Fibroblast of gingiva (primary cell): Measurements from ENCODE around the gene KCTD19.

ENCODE experiments used
- DNase-seq: peaks from one replicate; pipeline ENCODE4 v3.0.0-alpha.2; 2011; ENCODE audit warnings: low read depth

KCTD19 gene

GRCh38 chr16:67283039-67283825 is 43.3 kb downstream of the KCTD19 start:
- DNase-seq, result no peak

- no peak for DNase-seq
Measured at GRCh38 chr16:67282447-67282805, 44.1 kb downstream of the KCTD19 start.

DNA sequence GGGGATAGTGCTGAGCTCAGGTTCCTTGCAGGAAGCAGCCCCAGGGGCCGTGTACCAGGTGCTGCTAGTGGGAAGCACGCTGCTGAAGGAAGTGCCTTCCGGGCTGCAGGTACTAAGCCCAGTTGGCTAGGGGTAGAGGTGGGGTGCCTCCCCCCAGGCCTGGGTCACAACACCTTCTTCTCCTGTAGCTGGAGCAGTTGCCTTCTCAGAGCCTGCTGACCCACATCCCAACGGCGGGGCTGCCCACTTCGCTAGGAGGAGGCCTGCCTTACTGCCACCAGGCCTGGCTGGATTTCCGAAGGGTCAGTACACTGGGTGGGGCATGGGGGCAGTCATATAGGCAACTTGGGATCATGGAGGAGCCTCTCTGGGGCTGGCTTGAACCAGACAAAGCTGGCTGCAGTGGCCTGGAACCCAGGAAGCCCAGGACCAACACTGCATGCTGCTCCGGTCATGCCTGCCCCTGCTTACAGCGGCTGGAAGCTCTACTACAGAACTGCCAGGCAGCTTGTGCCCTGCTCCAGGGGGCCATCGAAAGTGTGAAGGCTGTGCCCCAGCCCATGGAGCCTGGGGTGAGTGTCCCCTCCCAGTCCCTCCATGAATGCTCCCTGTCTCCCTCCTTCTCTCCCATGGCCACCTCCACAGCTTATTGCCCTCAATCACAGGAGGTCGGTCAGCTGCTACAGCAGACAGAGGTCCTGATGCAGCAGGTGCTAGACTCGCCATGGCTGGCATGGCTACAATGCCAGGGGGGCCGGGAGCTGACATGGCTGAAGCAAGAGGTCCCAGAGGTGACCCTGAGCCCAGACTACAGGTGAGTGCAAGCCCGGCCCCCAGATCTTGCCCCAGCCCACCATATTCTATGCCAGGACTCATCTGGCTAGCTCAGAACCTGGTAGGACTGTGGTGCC is 44.8 kb downstream of the KCTD19 start:
- DNase-seq, result no peak

GRCh38 chr16:67280090-67281015 is 46.2 kb downstream of the KCTD19 start:
- DNase-seq, result no peak

DNA sequence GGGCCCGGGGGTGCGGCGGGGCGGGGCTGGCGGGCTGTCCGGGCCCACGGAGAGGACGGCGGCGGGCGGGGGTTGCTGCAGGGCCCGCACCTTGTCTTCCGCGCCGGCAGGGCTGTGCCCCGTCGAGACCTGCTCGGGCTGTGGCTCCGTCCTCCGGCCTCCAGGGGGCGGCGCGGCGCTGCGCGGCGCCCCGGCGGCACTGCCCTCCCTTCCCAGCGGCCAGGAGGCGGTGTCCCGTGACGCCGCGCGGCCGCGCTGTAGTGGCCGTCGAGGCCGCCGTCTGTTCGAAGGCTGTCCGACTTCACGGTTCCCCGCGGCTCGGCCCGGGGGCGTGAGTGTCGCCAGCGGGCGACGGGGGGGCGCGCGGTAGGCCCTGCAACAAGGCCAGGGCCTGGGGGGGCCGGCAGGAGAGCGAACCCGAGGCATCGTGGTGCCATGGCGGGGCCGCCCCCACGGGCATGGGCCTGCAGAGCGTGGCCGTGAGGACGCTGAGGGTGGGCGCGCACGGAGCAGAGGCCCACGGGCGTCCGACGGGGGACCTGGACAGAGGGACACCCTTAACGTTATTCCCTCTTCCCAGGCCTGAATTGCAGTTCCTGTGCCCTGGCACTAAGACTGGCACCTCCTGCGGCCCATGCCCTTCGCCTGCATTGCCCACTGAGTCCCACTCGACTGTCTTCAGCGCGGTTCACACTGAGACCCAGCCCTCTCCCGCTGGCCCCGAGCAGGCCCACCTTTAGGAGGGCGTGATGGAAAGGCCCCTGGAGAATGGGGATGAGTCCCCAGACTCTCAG is 47.0 kb downstream of the KCTD19 start, which contains the start of gene PLEKHG4:
TSS of gene PLEKHG4 (plus strand) at position 237 of the 794 bp plus-strand sequence. CDS start at position 750, 513 bp downstream.
- DNase-seq, result peak; percentile 75

DNA sequence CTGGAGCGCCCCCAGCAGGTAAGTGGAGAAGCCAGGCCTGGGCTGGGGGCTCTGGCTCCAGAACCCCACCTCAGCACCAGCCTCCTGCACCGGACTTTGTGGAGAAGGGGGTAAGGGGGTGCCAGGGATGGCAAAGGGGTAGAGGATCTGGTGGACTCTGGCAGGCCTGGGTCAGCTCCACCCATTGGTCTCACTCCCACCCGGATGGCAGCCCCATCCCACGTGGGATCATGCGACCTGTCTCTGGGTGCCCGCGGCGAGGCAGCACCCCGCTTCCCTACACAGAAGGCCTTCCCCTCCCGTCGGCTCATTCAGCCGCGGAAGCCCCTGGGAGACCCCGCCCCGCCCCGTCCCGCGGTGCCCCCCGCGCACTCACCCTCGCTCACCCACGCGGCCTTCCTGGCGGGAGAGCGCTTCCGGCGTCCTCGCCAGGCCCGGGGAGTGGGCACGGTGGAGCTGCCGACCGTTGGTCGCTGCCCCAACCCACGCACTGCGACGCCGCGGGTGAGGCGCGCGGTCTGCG is 47.7 kb downstream of the KCTD19 start:
- peak; percentile 23 for DNase-seq

GRCh38 chr16:67277999-67278772 is 48.4 kb downstream of the KCTD19 start:
- DNase-seq, result peak; percentile 68

DNA sequence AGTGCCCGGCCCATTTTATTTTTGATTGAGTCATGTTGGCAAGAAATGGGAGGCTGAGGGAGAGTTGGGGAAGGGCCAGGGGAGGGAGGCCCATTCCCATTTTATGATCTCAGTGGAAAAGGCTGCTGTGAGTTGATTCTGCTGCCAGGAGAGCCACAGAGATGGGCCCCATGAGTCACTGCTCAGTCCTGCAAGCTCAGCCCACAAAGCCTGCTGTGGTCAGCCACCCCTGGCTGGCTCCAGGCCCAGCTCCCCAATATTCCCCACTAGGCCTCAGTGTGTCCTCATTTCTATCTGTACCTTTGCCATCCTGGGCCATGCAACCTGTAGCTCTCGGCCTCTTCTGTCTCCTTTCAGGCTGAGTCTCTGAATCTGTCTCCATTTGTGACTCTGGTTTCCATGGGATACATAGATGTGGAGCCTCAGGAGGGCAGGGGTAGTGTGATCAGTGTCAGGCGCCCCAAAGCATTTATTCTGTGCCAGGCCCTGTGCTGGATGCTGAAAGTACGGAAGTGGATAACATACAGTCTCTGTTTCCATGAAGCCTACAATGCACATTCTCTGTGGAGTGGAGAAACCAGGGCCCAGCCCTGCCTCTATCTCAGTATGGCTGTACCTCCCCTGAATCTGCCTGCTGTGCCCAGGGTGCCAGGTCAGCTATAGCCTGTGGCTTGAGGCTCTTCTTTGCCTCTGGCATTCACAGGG is 49.1 kb downstream of the KCTD19 start:
- peak; percentile 98 for DNase-seq

GRCh38 chr16:67275321-67275720 is 51.2 kb downstream of the KCTD19 start:
- no peak for DNase-seq

- no peak for DNase-seq
Measured at GRCh38 chr16:67271446-67271845, 55.1 kb downstream of the KCTD19 start.

DNA sequence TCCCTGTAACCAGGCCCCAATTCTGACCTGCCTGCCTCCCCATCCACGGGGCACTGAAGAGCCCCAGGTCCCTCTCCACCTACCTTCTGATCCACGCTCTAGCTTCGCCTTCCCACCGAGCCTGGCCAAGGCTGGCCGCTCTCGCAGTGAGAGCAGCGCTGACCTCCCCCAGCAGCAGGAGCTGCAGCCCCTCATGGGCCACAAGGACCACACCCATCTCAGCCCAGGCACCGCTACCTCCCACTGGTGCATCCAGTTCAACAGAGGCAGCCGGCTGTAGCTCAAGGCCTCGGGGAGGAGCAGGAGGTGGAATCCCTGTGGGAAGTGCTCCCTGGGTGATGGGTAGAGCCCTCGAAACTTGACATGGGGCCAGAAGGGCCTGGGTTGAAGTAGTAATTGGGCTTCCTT is 55.6 kb downstream of the KCTD19 start:
- no peak for DNase-seq

DNA sequence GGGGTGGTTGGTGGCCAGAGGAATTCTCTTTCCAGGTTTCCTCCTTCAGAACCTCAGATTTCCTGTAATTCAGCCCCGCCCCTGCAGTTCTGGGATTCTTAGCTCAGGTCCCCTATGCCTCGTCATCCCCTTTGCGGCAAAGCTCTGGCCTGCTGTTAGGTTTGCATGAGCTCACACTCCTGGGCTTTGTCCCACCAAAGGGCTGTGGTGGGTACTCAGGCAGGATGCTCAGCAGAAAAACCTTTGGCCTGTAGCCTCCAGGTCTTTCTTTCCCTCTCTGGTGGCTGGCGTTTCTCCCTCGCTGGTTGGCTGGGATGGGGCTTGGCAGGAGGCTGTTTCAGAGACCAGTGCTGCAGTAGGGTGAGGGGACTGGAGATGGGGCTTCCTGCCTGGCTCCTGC is 56.8 kb downstream of the KCTD19 start:
- DNase-seq, result no peak

DNA sequence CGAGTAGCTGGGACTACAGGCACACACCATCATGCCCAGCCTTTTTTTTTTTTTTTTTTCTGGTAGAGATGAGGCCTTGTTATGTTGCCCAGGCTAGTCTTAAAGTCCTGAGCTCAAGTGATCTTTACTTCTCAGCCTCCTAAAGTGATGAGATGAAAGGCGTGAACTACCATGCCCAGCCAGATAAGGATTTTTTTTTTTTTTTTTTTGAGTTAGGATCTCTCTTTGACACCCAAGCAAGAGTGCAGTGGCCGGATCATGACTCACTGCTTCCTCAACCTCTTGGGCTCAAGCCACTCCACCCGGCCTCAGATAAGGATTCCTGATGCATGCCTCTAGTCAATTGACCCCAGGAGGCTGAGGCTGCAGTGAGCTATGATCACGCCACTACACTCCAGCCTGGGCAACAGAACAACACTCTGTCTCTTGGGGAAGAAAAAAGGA is 58.4 kb downstream of the KCTD19 start:
- DNase-seq, result peak; percentile 88

- no peak for DNase-seq
Measured at GRCh38 chr16:67265834-67266233, 60.7 kb downstream of the KCTD19 start.

DNA sequence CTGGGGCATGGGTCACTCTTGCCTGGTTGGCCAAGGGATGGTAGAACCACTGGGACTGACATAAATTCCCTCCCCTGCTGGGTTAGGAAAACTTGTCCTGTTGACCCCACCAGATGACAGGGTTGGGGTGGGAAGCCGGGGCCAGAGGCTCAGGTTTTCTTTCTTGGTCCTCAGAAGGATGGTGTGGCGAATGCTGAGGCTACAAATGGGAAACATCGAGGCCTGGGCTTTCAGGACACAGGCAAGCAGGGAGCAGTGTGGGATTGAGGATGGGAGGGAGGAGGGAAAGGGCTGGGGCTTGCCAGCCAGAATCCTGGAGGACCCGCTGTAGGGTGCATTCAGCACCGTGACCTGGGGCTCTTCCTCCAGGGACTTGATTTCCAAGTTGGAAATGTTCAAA is 61.7 kb downstream of the KCTD19 start:
- no peak for DNase-seq

DNA sequence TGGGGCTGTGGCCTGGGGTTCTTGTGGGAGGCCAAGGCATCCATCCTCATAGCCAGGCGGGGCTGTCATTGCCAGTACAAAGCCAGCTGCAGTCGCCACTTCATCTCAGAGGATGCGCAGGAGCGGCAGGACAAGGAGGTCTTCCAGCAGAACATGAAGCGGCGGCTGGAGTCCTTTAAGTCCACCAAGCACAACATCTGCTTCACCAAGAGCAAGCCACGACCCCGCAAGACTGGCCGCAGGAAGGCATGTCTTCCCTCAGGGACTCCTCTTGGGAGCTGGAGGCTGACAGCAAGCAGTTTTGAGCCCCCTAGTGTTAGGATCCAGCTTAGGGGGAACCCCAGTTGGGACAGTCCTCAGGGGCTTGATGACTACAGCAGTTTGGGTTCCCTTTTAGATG is 62.3 kb downstream of the KCTD19 start:
- no peak for DNase-seq

DNA sequence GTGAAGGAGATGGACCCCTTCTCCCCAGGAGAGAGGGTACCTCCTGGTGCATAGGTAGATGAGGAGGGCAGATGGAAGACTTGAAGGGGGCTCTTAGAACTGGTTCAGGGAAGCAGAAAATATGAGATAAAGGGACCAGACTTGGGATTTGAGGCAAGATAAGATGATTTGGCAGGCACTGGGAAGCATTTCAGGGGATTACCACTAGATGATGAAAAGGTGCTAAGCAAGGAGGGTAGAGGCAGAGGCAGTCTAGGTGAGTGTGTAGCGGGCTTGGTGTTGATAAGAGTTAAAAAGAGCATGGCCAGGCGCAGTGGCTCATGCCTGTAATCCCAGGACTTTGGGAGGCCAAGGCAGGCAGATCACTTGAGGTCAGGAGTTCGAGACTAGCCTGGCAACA is 63.3 kb downstream of the KCTD19 start:
- no peak for DNase-seq

GRCh38 chr16:67260426-67261063 is 66.0 kb downstream of the KCTD19 start:
- peak; percentile 50 for DNase-seq

- no peak for DNase-seq
Measured at GRCh38 chr16:67259705-67260104, 66.8 kb downstream of the KCTD19 start.
